Transverse colon (tissue), 4 donors: ENCODE measurements around the gene RABGAP1L. TPM values are rescaled to one million over a fixed set of nuclear protein-coding genes. Genes with fewer than 3 reads are reported as not detected.

Source experiments
- DNase-seq: peaks from one replicate; pipeline ENCODE4 v3.0.0-alpha.2; 2019
- H3K27ac ChIP-seq, 4 donors: fragments of 200-600 bp; sonication (generic); 2 replicates each; pipeline ENCODE4 v1.5.1; 2016 to 2018; ENCODE audit warnings: inconsistent platforms in 4 of 4
- H3K27me3 ChIP-seq: fragments of 200-600 bp; sonication (generic); 2 replicates; pipeline ENCODE4 v1.5.1; 2017; ENCODE audit warnings: inconsistent platforms
- H3K36me3 ChIP-seq, 4 donors: fragments of 200-600 bp; sonication (generic); 2 replicates each; pipeline ENCODE4 v1.5.1; 2017 to 2019; ENCODE audit warnings: inconsistent platforms in 4 of 4
- H3K4me1 ChIP-seq, 4 donors: fragments of 200-600 bp; sonication (generic); 2 replicates each; pipeline ENCODE4 v1.5.1; 2017 to 2020; ENCODE audit warnings: inconsistent platforms in 4 of 4
- H3K4me3 ChIP-seq, 4 donors: fragments of 200-600 bp; sonication (generic); 1 replicate in 1 of 4; 2 replicates in 3 of 4; pipeline versions ENCODE4 v1.5.1 to v1.6.1; 2017 to 2019; ENCODE audit warnings: inconsistent platforms in 4 of 4
- H3K9me3 ChIP-seq, 2 donors: fragments of 200-600 bp; sonication (generic); 2 replicates each; pipeline ENCODE4 v1.5.1; 2017 to 2019; ENCODE audit warnings: inconsistent platforms in 2 of 2
- EP300 ChIP-seq: sonication (generic); formaldehyde crosslinking; IDR thresholded peaks from one replicate; pipeline ENCODE4 v1.6.1; 2017; ENCODE audit warnings: antibody characterized with exemption, low read depth
- POLR2A ChIP-seq: fragments of 450-650 bp; IDR thresholded peaks from one replicate; pipeline ENCODE4 v1.6.1; 2016; ENCODE audit warnings: antibody characterized with exemption, mild to moderate bottlenecking, moderate library complexity
- POLR2AphosphoS5 ChIP-seq, 3 donors: sonication (generic); formaldehyde crosslinking; IDR thresholded peaks; one replicate each; pipeline ENCODE4 v1.6.1; 2016; ENCODE audit warnings: antibody characterized with exemption in 3 of 3
- WGBS, 2 donors: methylation state at CpG; one replicate each; pipeline ENCODE4 v1.1.5; 2018; ENCODE audit warnings: low coverage in 1 of 2; 5-methylcytosine and 5-hydroxymethylcytosine counted together
- in situ Hi-C, 4 donors: fragments of 200-750 bp; cut with MboI; loops; one replicate each; pipeline versions ENCODE4 v1.15.0 to v1.15.1; 2017; ENCODE audit warnings: low sequenced_read_pairs in 3 of 4, low pct_ligation_motif_present in 1 of 4, low pct_unique_long_range_greater_than_20kb in 1 of 4
- intact Hi-C: fragments of 100-400 bp; cut with DNase I; formaldehyde crosslinking; loops from one replicate; pipeline ENCODE4 v1.15.1; 2023; ENCODE audit warnings: low total_unique reads
- total RNA-seq, 4 donors: library from RNA; depleted of rRNA; stranded (reverse); fragments of >200 nt; gene quantifications; one replicate each; pipeline ENCODE4 v1.1.0, GENCODE V29; 2016
- TF ChIP-seq, protein P1 (sequence below), 5 experiments: fragments of 200-600 bp in 3 of 5; fragments of 450-650 bp in 2 of 5; sonication (generic) in 3 of 5; IDR thresholded peaks; 1 replicate in 2 of 5; 2 replicates in 3 of 5; pipeline ENCODE4 v1.5.1; 2016 to 2017; ENCODE audit warnings: antibody characterized with exemption in 5 of 5, inconsistent platforms in 3 of 5, mild to moderate bottlenecking in 2 of 5, moderate library complexity in 1 of 5

Gene RABGAP1L
- total RNA-seq, 4 donors from 2014 or later, result 68.9 to 127 (median 99.9) TPM

DNA sequence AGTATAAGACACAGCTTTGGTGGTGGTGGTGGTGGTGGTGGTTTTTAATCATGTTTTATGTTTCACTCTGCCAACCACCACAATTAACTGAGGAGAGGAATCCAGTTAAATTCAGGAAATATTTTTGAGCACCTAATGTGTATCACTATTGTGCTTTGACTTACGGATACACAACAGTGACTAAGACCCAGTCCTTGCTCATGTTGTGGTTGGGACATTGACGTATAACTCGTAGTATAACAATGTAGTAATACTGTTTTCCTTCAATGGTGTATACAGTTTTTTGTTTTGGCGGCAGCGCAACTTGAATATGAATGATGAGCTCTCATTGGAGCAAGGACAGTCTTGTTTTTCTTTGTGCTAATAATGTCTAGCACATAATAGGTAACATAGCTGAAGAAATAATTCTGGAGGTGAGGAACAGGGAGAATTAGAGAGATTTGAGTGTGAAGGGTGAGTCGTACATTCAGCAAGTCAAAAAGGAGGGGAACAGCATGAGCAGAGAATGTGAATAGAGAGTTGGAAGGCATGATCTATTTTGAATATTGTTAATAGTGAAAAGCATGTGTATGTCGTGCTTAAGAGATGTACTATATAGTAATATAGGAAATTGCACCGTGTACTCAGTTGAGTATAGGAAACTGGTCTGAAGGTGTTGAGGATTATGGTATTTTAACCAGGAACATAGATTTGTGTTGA lies 845.9 kb downstream of the RABGAP1L start:
- Histone ChIP-seq H3K36me3 (peaks cover 0 to 30% (median 14%) of the 10 kb centered on the region in 4 donors), H3K27ac (no peak overlapping the region), H3K27me3 (no peaks in the 10 kb centered on the region), H3K4me3 (no peak overlapping the region), H3K9me3 (no peaks in the 10 kb centered on the region), H3K4me1 (peaks cover 7 to 34% (median 19%) of the 10 kb centered on the region in 4 donors)
- no peak for TF ChIP-seq POLR2AphosphoS5 (IDR thresholded peaks at IDR 0.05)
- TF ChIP-seq, protein P1, sequence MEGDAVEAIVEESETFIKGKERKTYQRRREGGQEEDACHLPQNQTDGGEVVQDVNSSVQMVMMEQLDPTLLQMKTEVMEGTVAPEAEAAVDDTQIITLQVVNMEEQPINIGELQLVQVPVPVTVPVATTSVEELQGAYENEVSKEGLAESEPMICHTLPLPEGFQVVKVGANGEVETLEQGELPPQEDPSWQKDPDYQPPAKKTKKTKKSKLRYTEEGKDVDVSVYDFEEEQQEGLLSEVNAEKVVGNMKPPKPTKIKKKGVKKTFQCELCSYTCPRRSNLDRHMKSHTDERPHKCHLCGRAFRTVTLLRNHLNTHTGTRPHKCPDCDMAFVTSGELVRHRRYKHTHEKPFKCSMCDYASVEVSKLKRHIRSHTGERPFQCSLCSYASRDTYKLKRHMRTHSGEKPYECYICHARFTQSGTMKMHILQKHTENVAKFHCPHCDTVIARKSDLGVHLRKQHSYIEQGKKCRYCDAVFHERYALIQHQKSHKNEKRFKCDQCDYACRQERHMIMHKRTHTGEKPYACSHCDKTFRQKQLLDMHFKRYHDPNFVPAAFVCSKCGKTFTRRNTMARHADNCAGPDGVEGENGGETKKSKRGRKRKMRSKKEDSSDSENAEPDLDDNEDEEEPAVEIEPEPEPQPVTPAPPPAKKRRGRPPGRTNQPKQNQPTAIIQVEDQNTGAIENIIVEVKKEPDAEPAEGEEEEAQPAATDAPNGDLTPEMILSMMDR (IDR thresholded peaks at IDR 0.05), result no peak
- TF ChIP-seq POLR2A, result no peak
- no peak for TF ChIP-seq EP300
- in situ Hi-C loops, result no loop called here
- DNase-seq, result no peak
- intact Hi-C loops, result no loop called here
- 87 to 95% methylated on average over 8 of the region's 8 CpGs for whole genome bisulfite sequencing, 2 donors

DNA sequence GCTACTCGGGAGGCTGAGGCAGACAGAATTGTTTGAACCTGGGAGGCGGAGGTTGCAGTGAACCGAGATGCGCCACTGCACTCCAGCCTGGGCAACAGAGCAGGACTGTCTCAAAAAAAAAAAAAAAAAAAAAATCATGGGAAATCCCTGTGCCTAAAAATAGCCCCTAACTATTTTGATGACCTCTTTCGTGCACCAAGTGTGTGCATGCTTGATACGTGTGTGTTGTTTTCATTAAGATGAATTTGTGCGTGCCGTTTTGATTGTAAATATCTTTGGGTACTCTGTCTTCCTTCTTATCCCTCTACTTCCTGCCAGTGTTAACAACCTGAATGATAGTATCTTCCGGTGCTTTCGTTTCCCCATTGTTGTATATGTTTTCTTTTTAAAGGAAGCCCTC lies 850.2 kb downstream of the RABGAP1L start:
- peaks cover 0 to 66% (median 27%) of the 10 kb centered on the region in 4 donors for H3K36me3 ChIP-seq
- no peaks in the 10 kb centered on the region for H3K4me1 ChIP-seq
- in situ Hi-C loops (no loop called here), intact Hi-C loops (no loop called here)
- no peak overlapping the region for H3K27ac ChIP-seq
- 85% methylated on average over 10 of the region's 10 CpGs for WGBS, 2 donors
- DNase-seq, result no peak
- H3K9me3 ChIP-seq, result no peaks in the 10 kb centered on the region
- TF ChIP-seq POLR2AphosphoS5 (IDR thresholded peaks at IDR 0.05) (no peak), POLR2A (no peak), EP300 (no peak)
- TF ChIP-seq, protein P1 (IDR thresholded peaks at IDR 0.05), result no peak
- no peak overlapping the region for H3K4me3 ChIP-seq
- no peaks in the 10 kb centered on the region for H3K27me3 ChIP-seq

DNA sequence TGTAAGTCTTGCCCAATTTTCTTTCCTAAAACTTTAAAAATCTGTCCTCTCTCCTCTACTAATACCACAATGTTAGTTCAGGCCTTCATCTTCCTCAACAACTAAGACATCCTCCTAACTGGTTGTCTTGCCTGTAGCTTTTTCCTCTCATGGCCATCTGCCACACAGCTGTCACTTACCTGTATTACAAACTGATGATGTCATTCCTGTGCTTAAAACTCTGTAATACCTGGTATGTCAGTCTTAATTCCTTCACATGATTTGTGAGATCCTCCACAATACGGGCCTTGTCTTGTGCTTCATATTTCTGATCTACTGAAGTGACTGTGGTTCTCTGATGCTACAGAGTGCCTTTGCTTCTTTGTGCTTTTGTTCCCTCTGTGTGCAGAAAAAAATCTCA lies 854.1 kb downstream of the RABGAP1L start:
- TF ChIP-seq, protein P1 (IDR thresholded peaks at IDR 0.05), result no peak
- TF ChIP-seq EP300, result no peak
- no peak for TF ChIP-seq POLR2AphosphoS5 (IDR thresholded peaks at IDR 0.05)
- TF ChIP-seq POLR2A, result no peak
- no peaks in the 10 kb centered on the region for H3K9me3 ChIP-seq
- no peaks in the 10 kb centered on the region for H3K27me3 ChIP-seq
- peaks cover 0 to 62% (median 24%) of the 10 kb centered on the region in 4 donors for H3K36me3 ChIP-seq
- no peak overlapping the region for H3K27ac ChIP-seq
- no peak for DNase-seq
- WGBS, 2 donors, result 79 to 86% methylated on average over 1 of the region's 1 CpG
- no peak overlapping the region for H3K4me3 ChIP-seq
- H3K4me1 ChIP-seq, result no peaks in the 10 kb centered on the region
- in situ Hi-C loops (no loop called here), intact Hi-C loops (no loop called here)

DNA sequence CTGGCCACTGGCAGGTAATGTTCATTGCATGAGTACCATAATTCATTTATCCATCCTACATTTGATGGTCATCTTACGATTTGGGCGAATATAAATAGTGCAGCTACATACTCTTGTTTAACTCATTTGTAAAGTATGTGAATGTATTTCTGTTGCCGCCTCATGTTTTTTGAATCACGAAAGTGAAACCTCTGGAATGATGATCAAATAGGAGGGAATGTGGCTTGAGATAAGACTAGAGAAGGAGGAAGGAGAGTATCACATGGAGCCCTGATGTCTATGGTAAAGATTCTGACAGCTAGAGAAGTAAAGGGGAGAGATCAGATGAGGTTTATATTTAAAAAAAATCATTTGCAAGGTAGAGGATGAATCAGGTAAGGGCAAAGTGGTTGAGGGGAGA lies 855.9 kb downstream of the RABGAP1L start:
- Histone ChIP-seq H3K27ac (no peak overlapping the region), H3K36me3 (peaks cover 0 to 51% (median 17%) of the 10 kb centered on the region in 4 donors), H3K4me3 (no peak overlapping the region), H3K4me1 (no peaks in the 10 kb centered on the region), H3K27me3 (no peaks in the 10 kb centered on the region), H3K9me3 (no peaks in the 10 kb centered on the region)
- in situ Hi-C loops, result no loop called here
- TF ChIP-seq EP300 (no peak), POLR2A (no peak), POLR2AphosphoS5 (IDR thresholded peaks at IDR 0.05) (no peak)
- TF ChIP-seq, protein P1 (IDR thresholded peaks at IDR 0.05), result no peak
- intact Hi-C loops, result no loop called here
- DNase-seq, result no peak
- WGBS, 2 donors, result 89 to 92% methylated on average over 2 to 4 of the region's 4 CpGs
